ENCODE data around the gene IFT172.
A peak's percentile ranks its signal among the peaks of the same experiment; 100 is the strongest.
"Not testable (repeated sequence)": the region's sequence is repeated elsewhere in the genome, so short reads cannot be mapped to it uniquely, and the experiment has no call there.

Gene IFT172

GRCh38 chr2:27493948-27494283, 4.4 kb upstream of the IFT172 start:
- DNase-seq (ENCODE audit: low read depth), result no peak

GRCh38 chr2:27492557-27492956, 3.0 kb upstream of the IFT172 start:
- DNase-seq (ENCODE audit: low read depth), result no peak

GRCh38 chr2:27489118-27489497, 435 bp downstream of the IFT172 start:
- DNase-seq (ENCODE audit: low read depth), result no peak

- DNase-seq (ENCODE audit: low read depth), result no peak
Observed at GRCh38 chr2:27485496-27485895, 4.0 kb downstream of the IFT172 start.

GRCh38 chr2:27471961-27472360, 17.6 kb downstream of the IFT172 start:
- no peak for DNase-seq (ENCODE audit: low read depth)

GRCh38 chr2:27464443-27464842, 25.1 kb downstream of the IFT172 start:
- DNase-seq (ENCODE audit: low read depth), result no peak

- no peak for DNase-seq (ENCODE audit: low read depth)
Observed at GRCh38 chr2:27461118-27461517, 28.4 kb downstream of the IFT172 start.

- no peak for DNase-seq (ENCODE audit: low read depth)
Observed at GRCh38 chr2:27453968-27454367, 35.6 kb downstream of the IFT172 start.

- DNase-seq (ENCODE audit: low read depth), result no peak
Observed at GRCh38 chr2:27451095-27451494, 38.4 kb downstream of the IFT172 start.

GRCh38 chr2:27448381-27448780, 41.2 kb downstream of the IFT172 start:
- DNase-seq (ENCODE audit: low read depth), result no peak

GRCh38 chr2:27446057-27446456, 43.5 kb downstream of the IFT172 start:
- no peak for DNase-seq (ENCODE audit: low read depth)

GRCh38 chr2:27445615-27446014, 43.9 kb downstream of the IFT172 start:
- no peak for DNase-seq (ENCODE audit: low read depth)

- DNase-seq (ENCODE audit: low read depth), result no peak
Observed at GRCh38 chr2:27445155-27445554, 44.4 kb downstream of the IFT172 start.

GRCh38 chr2:27442920-27443282, 46.6 kb downstream of the IFT172 start:
- DNase-seq (ENCODE audit: low read depth), result no peak

GRCh38 chr2:27441958-27442919, 47.3 kb downstream of the IFT172 start, which contains the start of gene KRTCAP3:
TSS of gene KRTCAP3 (plus strand) at chr2:27442381. CDS start at chr2:27442413, 32 bp downstream.
- DNase-seq (ENCODE audit: low read depth), result no peak

GRCh38 chr2:27441226-27441926, 48.2 kb downstream of the IFT172 start:
- DNase-seq (ENCODE audit: low read depth), result no peak

- DNase-seq (ENCODE audit: low read depth), result no peak
Observed at GRCh38 chr2:27435628-27436027, 53.9 kb downstream of the IFT172 start.

GRCh38 chr2:27431395-27431794, 58.1 kb downstream of the IFT172 start:
- no peak for DNase-seq (ENCODE audit: low read depth)

- DNase-seq (ENCODE audit: low read depth), result peak; percentile 61
Observed at GRCh38 chr2:27428978-27429541, 60.5 kb downstream of the IFT172 start.

- peak; percentile 88 for DNase-seq (ENCODE audit: low read depth)
Observed at GRCh38 chr2:27428213-27428977, 61.1 kb downstream of the IFT172 start, which contains the start of gene NRBP1. TSS of gene NRBP1 (plus strand) at chr2:27428631. CDS start at chr2:27433274, 4,643 bp downstream.

- no peak for DNase-seq (ENCODE audit: low read depth)
Observed at GRCh38 chr2:27427863-27428212, 61.7 kb downstream of the IFT172 start.

GRCh38 chr2:27425039-27425438, 64.5 kb downstream of the IFT172 start:
- not testable (repeated sequence) for DNase-seq (ENCODE audit: low read depth)

Measured in activated T-cell treated with anti-CD3 and anti-CD28 coated beads for 24 hours (primary cell).